ENCODE measurements around the gene FOLR2. TPM values are rescaled to one million over a fixed set of nuclear protein-coding genes. Genes with fewer than 3 reads are reported as not detected.

Gene FOLR2
- total and polyA plus RNA-seq, 2 of the 8 experiments (the other 6 are each of a cell fraction or from before 2014, with no cell fraction given): not detected

GRCh38 chr11:72251614-72252013 lies 35.0 kb downstream of the FOLR2 start:
- POLR2A ChIA-PET (ENCODE audit: partially characterized antibody): interaction anchor here (0.8 kb wide), 1 partner anchor 28 kb away, joined by 3 read pairs; no protein-coding TSS in a partner anchor
- 76% methylated on average over 5 of the region's 5 CpGs; no CpG with 5 or more reads in 1 of the 2 experiments for WGBS, 2 experiments (ENCODE audit: extremely low coverage in 1 of 2, insufficient coverage in 1 of 2, insufficient read length in 1 of 2, insufficient replicate concordance in 2 of 2, low coverage in 1 of 2, low lambda C conversion rate in 2 of 2, missing lambda C conversion rate in 1 of 2)
- no peak overlapping the region for H3K4me2 ChIP-seq (ENCODE audit: insufficient read depth in 1 of 2, low read depth in 2 of 2, low read length in 2 of 2)

More at GRCh38 chr11:72251614-72252013, 35.0 kb downstream of the FOLR2 start:
- Histone ChIP-seq H3K36me3 (ENCODE audit: control insufficient read depth in 2 of 4, insufficient read depth in 4 of 4, low read length in 3 of 4) (no peaks in the 10 kb centered on the region), H3K27me3 (replicated peaks in 1 of 4; ENCODE audit: control insufficient read depth in 3 of 4, extremely low read depth in 1 of 4, insufficient read depth in 3 of 4, low read length in 3 of 4) (peaks cover 8 to 27% (median 17%) of the 10 kb centered on the region in 4 experiments), H3K14ac (ENCODE audit: insufficient read length) (no peak overlapping the region), H2BK120ac (replicated peaks; ENCODE audit: low read depth, low read length) (no peak overlapping the region), H4K20me1 (replicated peaks in 1 of 2; ENCODE audit: control insufficient read depth in 1 of 2, insufficient read depth in 2 of 2, low read length in 2 of 2) (no peaks in the 10 kb centered on the region), H3K23me2 (ENCODE audit: low read depth, low read length) (no peaks in the 10 kb centered on the region), H2BK20ac (ENCODE audit: low read length) (no peak overlapping the region), H2AK5ac (ENCODE audit: low read depth, low read length) (no peak overlapping the region; the same call in 1 of the 2 replicates), H4K8ac (ENCODE audit: extremely low read depth, insufficient read depth, low read length) (no peak overlapping the region), H3K4me3 (ENCODE audit: extremely low read depth in 1 of 4, insufficient read depth in 2 of 4, low read depth in 3 of 4, low read length in 4 of 4) (no peak overlapping the region), H2BK5ac (ENCODE audit: low read depth, low read length) (no peak overlapping the region), H3K79me2 (ENCODE audit: control insufficient read depth in 1 of 2, insufficient read depth in 2 of 2, low read length in 2 of 2) (no peaks in the 10 kb centered on the region), H3K27ac (ENCODE audit: low read depth, low read length) (no peak overlapping the region), H3K9ac (replicated peaks in 1 of 4; ENCODE audit: extremely low read depth in 1 of 4, low read depth in 3 of 4, low read length in 3 of 4) (no peak overlapping the region), H4K5ac (ENCODE audit: insufficient read length, low read depth, low read length) (no peak overlapping the region), H2BK15ac (ENCODE audit: low read length) (no peak overlapping the region), H3K23ac (ENCODE audit: insufficient read length) (no peak overlapping the region), H3K4me1 (replicated peaks in 1 of 4; ENCODE audit: control insufficient read depth in 3 of 4, insufficient read depth in 4 of 4, low read length in 3 of 4) (peaks cover 0 to 3% (median 0%) of the 10 kb centered on the region in 4 experiments; a peak in 1 of 7 replicates), H3K79me1 (ENCODE audit: low read depth, low read length) (no peaks in the 10 kb centered on the region), H3K56ac (replicated peaks; ENCODE audit: insufficient read length, low read depth, low read length) (no peak overlapping the region), H3K18ac (ENCODE audit: extremely low read depth, low read length) (no peak overlapping the region), H2AFZ (ENCODE audit: low read length) (no peak overlapping the region), H3K9me3 (ENCODE audit: insufficient read depth in 2 of 2, low read depth in 1 of 2, low read length in 1 of 2) (0 out of 4 replicates have a peak, but pooled peaks cover 0 to 5% of the 10 kb centered on the region in 2 experiments), H4K91ac (replicated peaks; ENCODE audit: insufficient read length, low read length) (no peak overlapping the region), H3K4ac (replicated peaks; ENCODE audit: insufficient read length, low read depth, low read length) (no peak overlapping the region), H2BK12ac (ENCODE audit: low read depth, low read length) (no peak overlapping the region)
- TF ChIP-seq RFX5 (IDR thresholded peaks at IDR 0.05; ENCODE audit: borderline replicate concordance, low read depth, low read length) (no peak), HDAC6 (IDR thresholded peaks at IDR 0.05; ENCODE audit: low read depth, low read length) (no peak), TEAD4 (IDR thresholded peaks at IDR 0.05; ENCODE audit: low read depth, low read length) (no peak), TAF1 (IDR thresholded peaks at IDR 0.05; ENCODE audit: low read depth, low read length) (no peak), BRCA1 (IDR thresholded peaks at IDR 0.05; ENCODE audit: low read depth, low read length) (no peak), MAFK (IDR thresholded peaks at IDR 0.05; ENCODE audit: low read depth, low read length) (no peak), TCF12 (IDR thresholded peaks at IDR 0.05; ENCODE audit: low read depth, low read length) (no peak), SUZ12 (IDR thresholded peaks at IDR 0.05; ENCODE audit: low read length) (no peak), CREB1 (IDR thresholded peaks at IDR 0.05) (no peak), ASH2L (IDR thresholded peaks at IDR 0.05; ENCODE audit: low read length) (no peak), FOSL1 (IDR thresholded peaks at IDR 0.05; ENCODE audit: insufficient read depth, low read depth, low read length) (no peak), RAD21 (IDR thresholded peaks at IDR 0.05 in 1 of 2, conservative IDR thresholded peaks at IDR 0.05 in 1 of 2; ENCODE audit: low read depth in 2 of 2, low read length in 2 of 2) (no peak), ATF2 (IDR thresholded peaks at IDR 0.05; ENCODE audit: low read length) (no peak)
- CTCF ChIA-PET (ENCODE audit: partially characterized antibody): interaction anchor here (0.6 to 1.7 kb wide), 7 partner anchors 13 to 212 kb away, joined by 3 to 6 read pairs (median 3); no protein-coding TSS in a partner anchor
- DNase-seq (ENCODE audit: low read depth in 1 of 2, low spot score in 2 of 2) (no peak), FAIRE-seq (no peak)

Measured in H1 (cell line).